H1 (cell line): Measurements from ENCODE around the gene MAPK1. TPM values are rescaled to one million over a fixed set of nuclear protein-coding genes. Genes with fewer than 3 reads are reported as not detected.

Source experiments
- CTCF ChIA-PET: fragments of 300-600 bp; sonication (Branson Sonifier 250); formaldehyde crosslinking; loops from one replicate; lab custom pipeline; 2021; ENCODE audit not compliant: partially characterized antibody; lab: Charles Lee
- POLR2A ChIA-PET: fragments of 300-600 bp; sonication (Branson Sonifier 250); formaldehyde crosslinking; loops from one replicate; lab custom pipeline; 2021; ENCODE audit warnings: inconsistent platforms; ENCODE audit not compliant: partially characterized antibody; lab: Charles Lee
- DNase-seq, 2 experiments: peaks; one replicate each; pipeline versions ENCODE4 v3.0.0 to v3.0.0-alpha.2; 2010 to 2022; ENCODE audit warnings: low spot score in 2 of 2, low read depth in 1 of 2, mixed read lengths in 1 of 2
- FAIRE-seq: peaks from 2 replicates; lab custom pipeline; 2011; peaks lifted over from hg19 to GRCh38; lab: Jason Lieb, UNC
- H2AFZ ChIP-seq: 2 replicates; pipeline ENCODE4 v1.8.1; 2012; ENCODE audit warnings: low read length, inconsistent platforms
- H2AK5ac ChIP-seq: 2 replicates; pipeline ENCODE4 v1.6.1; 2013; ENCODE audit warnings: low read depth, low read length
- H2BK120ac ChIP-seq: replicated peaks from 2 replicates; pipeline ENCODE3; 2013; ENCODE audit warnings: low read depth, low read length, inconsistent platforms
- H2BK12ac ChIP-seq: 2 replicates; pipeline ENCODE4 v1.6.1; 2013; ENCODE audit warnings: low read depth, low read length
- H2BK15ac ChIP-seq: 2 replicates; pipeline ENCODE4 v1.6.1; 2013; ENCODE audit warnings: low read length
- H2BK20ac ChIP-seq: 2 replicates; pipeline ENCODE4 v1.6.1; 2013; ENCODE audit warnings: low read length
- H2BK5ac ChIP-seq: 2 replicates; pipeline ENCODE4 v1.6.1; 2013; ENCODE audit warnings: low read depth, low read length
- H3K14ac ChIP-seq: 2 replicates; pipeline ENCODE4 v1.6.1; 2013; ENCODE audit warnings: inconsistent platforms; ENCODE audit not compliant: insufficient read length
- H3K18ac ChIP-seq: 2 replicates; pipeline ENCODE4 v1.6.1; 2013; ENCODE audit warnings: low read length; ENCODE audit errors: extremely low read depth
- H3K23ac ChIP-seq: 2 replicates; pipeline ENCODE4 v1.6.1; 2013; ENCODE audit warnings: inconsistent platforms; ENCODE audit not compliant: insufficient read length
- H3K23me2 ChIP-seq: 2 replicates; pipeline ENCODE4 v1.6.1; 2013; ENCODE audit warnings: low read depth, low read length
- H3K27ac ChIP-seq: 2 replicates; pipeline ENCODE4 v1.6.1; 2011; ENCODE audit warnings: low read depth, low read length, inconsistent platforms
- H3K27me3 ChIP-seq, 4 experiments: replicated peaks in 1 of 4; 1 replicate in 1 of 4; 2 replicates in 3 of 4; pipeline versions ENCODE4 v1.6.1 to v1.8.1; 2011 to 2013; ENCODE audit warnings: low read length in 3 of 4, mild to moderate bottlenecking in 3 of 4, inconsistent platforms in 2 of 4, mixed read lengths in 2 of 4, moderate library complexity in 1 of 4; ENCODE audit not compliant: control insufficient read depth in 3 of 4, insufficient read depth in 3 of 4; ENCODE audit errors: extremely low read depth in 1 of 4
- H3K36me3 ChIP-seq, 4 experiments: 2 replicates each; pipeline versions ENCODE4 v1.6.1 to v1.8.1; 2011 to 2013; ENCODE audit warnings: mild to moderate bottlenecking in 4 of 4, low read length in 3 of 4, moderate library complexity in 2 of 4, control low read depth in 1 of 4, inconsistent platforms in 1 of 4; ENCODE audit not compliant: insufficient read depth in 4 of 4, control insufficient read depth in 2 of 4
- H3K4ac ChIP-seq: replicated peaks from 2 replicates; pipeline ENCODE3; 2013; ENCODE audit warnings: low read length, low read depth, mixed read lengths, inconsistent platforms; ENCODE audit not compliant: insufficient read length
- H3K4me1 ChIP-seq, 4 experiments: replicated peaks in 1 of 4; 1 replicate in 1 of 4; 2 replicates in 3 of 4; pipeline versions ENCODE4 v1.6.1 to v1.8.1; 2011 to 2013; ENCODE audit warnings: low read length in 3 of 4, inconsistent platforms in 2 of 4, mixed read lengths in 1 of 4; ENCODE audit not compliant: insufficient read depth in 4 of 4, control insufficient read depth in 3 of 4
- H3K4me2 ChIP-seq, 2 experiments: 2 replicates each; pipeline versions ENCODE4 v1.6.1 to v1.8.1; 2011 to 2013; ENCODE audit warnings: low read depth in 2 of 2, low read length in 2 of 2, control low read depth in 1 of 2, inconsistent platforms in 1 of 2, mild to moderate bottlenecking in 1 of 2; ENCODE audit not compliant: insufficient read depth in 1 of 2
- H3K4me3 ChIP-seq, 4 experiments: fragments of 200-600, 300-600 bp in 1 of 4; sonication (generic), shearing (Covaris generic), sonication (Bioruptor Twin) in 1 of 4; 2 replicates each; pipeline versions ENCODE4 v1.5.1 to v1.8.1; 2011 to 2016; ENCODE audit warnings: low read length in 4 of 4, low read depth in 3 of 4, control low read depth in 2 of 4, inconsistent platforms in 2 of 4, mild to moderate bottlenecking in 2 of 4, mixed read lengths in 1 of 4, moderate library complexity in 1 of 4; ENCODE audit not compliant: insufficient read depth in 2 of 4; ENCODE audit errors: extremely low read depth in 1 of 4
- H3K56ac ChIP-seq: replicated peaks from 2 replicates; pipeline ENCODE3; 2013; ENCODE audit warnings: low read depth, mild to moderate bottlenecking, mixed read lengths, low read length, inconsistent platforms; ENCODE audit not compliant: insufficient read length
- H3K79me1 ChIP-seq: 2 replicates; pipeline ENCODE4 v1.6.1; 2013; ENCODE audit warnings: low read depth, low read length, control low read depth
- H3K79me2 ChIP-seq, 2 experiments: 2 replicates each; pipeline versions ENCODE4 v1.6.1 to v1.8.1; 2012 to 2013; ENCODE audit warnings: low read length in 2 of 2, mild to moderate bottlenecking in 2 of 2, inconsistent platforms in 1 of 2; ENCODE audit not compliant: insufficient read depth in 2 of 2, control insufficient read depth in 1 of 2
- H3K9ac ChIP-seq, 4 experiments: replicated peaks in 1 of 4; 1 replicate in 1 of 4; 2 replicates in 3 of 4; pipeline versions ENCODE4 v1.6.1 to v1.8.1; 2011 to 2013; ENCODE audit warnings: low read depth in 3 of 4, low read length in 3 of 4, control low read depth in 2 of 4, mild to moderate bottlenecking in 2 of 4, moderate library complexity in 2 of 4, inconsistent platforms in 1 of 4; ENCODE audit errors: extremely low read depth in 1 of 4
- H3K9me3 ChIP-seq, 2 experiments: 2 replicates each; pipeline versions ENCODE4 v1.6.1 to v1.8.1; 2012 to 2013; ENCODE audit warnings: mild to moderate bottlenecking in 2 of 2, moderate library complexity in 2 of 2, control low read depth in 1 of 2, inconsistent platforms in 1 of 2, low read depth in 1 of 2, low read length in 1 of 2, mixed read lengths in 1 of 2; ENCODE audit not compliant: insufficient read depth in 2 of 2
- H4K20me1 ChIP-seq, 2 experiments: replicated peaks in 1 of 2; 2 replicates each; pipeline versions ENCODE3 to v1.8.1; 2011 to 2013; ENCODE audit warnings: inconsistent platforms in 2 of 2, low read length in 2 of 2, mild to moderate bottlenecking in 1 of 2; ENCODE audit not compliant: insufficient read depth in 2 of 2, control insufficient read depth in 1 of 2
- H4K5ac ChIP-seq: 2 replicates; pipeline ENCODE4 v1.6.1; 2013; ENCODE audit warnings: low read length, low read depth, mixed read lengths, inconsistent platforms; ENCODE audit not compliant: insufficient read length
- H4K8ac ChIP-seq: 2 replicates; pipeline ENCODE4 v1.8.0; 2013; ENCODE audit warnings: mild to moderate bottlenecking, moderate library complexity, low read length, inconsistent platforms; ENCODE audit not compliant: insufficient read depth; ENCODE audit errors: extremely low read depth
- H4K91ac ChIP-seq: replicated peaks from 2 replicates; pipeline ENCODE3; 2013; ENCODE audit warnings: low read length, mixed read lengths, inconsistent platforms; ENCODE audit not compliant: insufficient read length
- PHF8 ChIP-seq: fragments of 200-600 bp; sonication (generic); conservative IDR thresholded peaks from 2 replicates; pipeline ENCODE4 v1.7.1; 2012; ENCODE audit warnings: low read depth, mild to moderate bottlenecking, inconsistent platforms, low read length, moderate library complexity
- TEAD4 ChIP-seq: IDR thresholded peaks from 2 replicates; pipeline ENCODE4 v1.6.1; 2012; ENCODE audit warnings: low read depth, low read length, inconsistent platforms, mixed read lengths
- WGBS, 2 experiments: shearing (Covaris generic) in 1 of 2; methylation state at CpG; one replicate each; pipeline versions ENCODE4 v1.1.6 to v1.1.7; 2013 to 2015; ENCODE audit warnings: low lambda C conversion rate in 2 of 2, mixed read lengths in 2 of 2, inconsistent platforms in 1 of 2, low coverage in 1 of 2, missing lambda C conversion rate in 1 of 2; ENCODE audit not compliant: insufficient replicate concordance in 2 of 2, insufficient coverage in 1 of 2, insufficient read length in 1 of 2; ENCODE audit errors: extremely low coverage in 1 of 2, missing lambda C conversion rate in 1 of 2; 5-methylcytosine and 5-hydroxymethylcytosine counted together
- polyA plus RNA-seq, 7 experiments: library from polyadenylated mRNA; depleted of rRNA in 3 of 7; stranded (reverse) in 5 of 7; unstranded in 2 of 7; fragments of >200 nt in 5 of 7; fragments of 200-250 nt in 2 of 7; gene quantifications; 1 replicate in 5 of 7; 2 replicates in 1 of 7; 4 replicates in 1 of 7; pipeline versions ENCODE4 v1.2.1 to v1.2.3, GENCODE V29; 2011 to 2013; ENCODE audit warnings: missing spikeins in 2 of 7, mixed read lengths in 2 of 7
- total RNA-seq: library from RNA; stranded (reverse); fragmentation: NEBNext Ultra II Directional; extraction: Animal tissue kit (Norgen Biotek cat#: 25700); gene quantifications from 2 replicates; pipeline ENCODE4 v1.2.1, GENCODE V29; 2021

Gene MAPK1
- total and polyA plus RNA-seq, 2 of the 8 experiments (the other 6 are each of a cell fraction or from before 2014, with no cell fraction given), result 28.1 to 101 TPM

- Histone ChIP-seq H2BK12ac (no peak overlapping the region), H2BK5ac (no peak overlapping the region), H2BK120ac (no peak overlapping the region), H3K4me1 (no peaks in the 10 kb centered on the region), H3K36me3 (peaks cover 25 to 60% (median 45%) of the 10 kb centered on the region in 4 experiments), H2AFZ (no peak overlapping the region), H4K20me1 (peaks cover 4 to 7% of the 10 kb centered on the region in 2 experiments), H3K79me1 (no peaks in the 10 kb centered on the region; the same call in 1 of the 2 replicates), H2BK20ac (no peak overlapping the region), H3K4me3 (no peak overlapping the region), H3K23ac (no peak overlapping the region), H4K5ac (no peak overlapping the region), H3K14ac (no peak overlapping the region), H4K91ac (no peak overlapping the region), H3K27ac (no peak overlapping the region), H3K79me2 (no peaks in the 10 kb centered on the region), H3K9me3 (no peaks in the 10 kb centered on the region), H3K23me2 (no peaks in the 10 kb centered on the region), H2BK15ac (no peak overlapping the region), H3K56ac (no peak overlapping the region), H4K8ac (peak overlapping the region; percentile 7; the same call in 1 of the 2 replicates), H3K27me3 (no peaks in the 10 kb centered on the region), H2AK5ac (no peak overlapping the region), H3K18ac (no peak overlapping the region), H3K4ac (no peak overlapping the region), H3K4me2 (no peak overlapping the region), H3K9ac (no peak overlapping the region)
- FAIRE-seq, result no peak
- no peak for TF ChIP-seq TEAD4
- 0 out of 2 replicates have a peak, but pooled peaks have one; percentile 15 for TF ChIP-seq PHF8
- 89% methylated on average over 13 of the region's 13 CpGs; no CpG with 5 or more reads in 1 of the 2 experiments for WGBS, 2 experiments
- ChIA-PET CTCF (interaction anchor here (1.8 to 2.8 kb wide), 2 partner anchors 13 to 48 kb away, joined by 4 to 11 read pairs; no protein-coding TSS in a partner anchor), POLR2A (interaction anchor here (0.9 kb wide), 1 partner anchor 20 kb away, joined by 3 read pairs; no protein-coding TSS in a partner anchor)
- DNase-seq, result no peak
Measured at GRCh38 chr22:21762712-21763581, 104.5 kb downstream of the MAPK1 start.
